Gastrocnemius medialis (tissue), 4 donors: ENCODE results near the gene KLF17. TPM values are rescaled to one million over a fixed set of nuclear protein-coding genes. Genes with fewer than 3 reads are reported as not detected.

ENCODE experiments used
- ATAC-seq, 2 donors: fragments of 150-250 bp; one replicate each; pipeline ENCODE4 v1.9.1; 2016
- DNase-seq, 2 donors: peaks; one replicate each; pipeline ENCODE4 v3.0.0-alpha.2; 2019
- H3K27ac ChIP-seq, 4 donors: fragments of 200-600 bp; sonication (generic); 1 replicate in 1 of 4; 2 replicates in 3 of 4; pipeline ENCODE4 v1.5.1; 2016 to 2018; ENCODE audit warnings: mild to moderate bottlenecking in 2 of 4, moderate library complexity in 1 of 4
- H3K27me3 ChIP-seq, 3 donors: fragments of 200-600 bp; sonication (generic) in 2 of 3; 1 replicate in 1 of 3; 2 replicates in 2 of 3; pipeline versions ENCODE4 v1.5.1 to v1.6.0; 2016 to 2019; ENCODE audit warnings: mild to moderate bottlenecking in 1 of 3, moderate library complexity in 1 of 3
- H3K36me3 ChIP-seq, 2 donors: fragments of 200-600 bp; sonication (generic) in 1 of 2; one replicate each; pipeline ENCODE4 v1.5.1; 2017 to 2018
- H3K4me1 ChIP-seq, 2 donors: fragments of 200-600 bp; sonication (generic) in 1 of 2; one replicate each; pipeline ENCODE4 v1.5.1; 2016 to 2017; ENCODE audit warnings: mild to moderate bottlenecking in 2 of 2
- H3K4me3 ChIP-seq, 4 donors: fragments of 200-600 bp; sonication (generic) in 3 of 4; 1 replicate in 1 of 4; 2 replicates in 3 of 4; pipeline ENCODE4 v1.5.1; 2016 to 2019; ENCODE audit warnings: mild to moderate bottlenecking in 2 of 4
- H3K9me3 ChIP-seq, 3 donors: fragments of 200-600 bp; sonication (generic) in 2 of 3; 1 replicate in 1 of 3; 2 replicates in 2 of 3; pipeline ENCODE4 v1.5.1; 2016 to 2019
- POLR2A ChIP-seq, 2 donors: fragments of 450-650 bp; IDR thresholded peaks; one replicate each; pipeline ENCODE4 v1.6.1; 2017; ENCODE audit warnings: antibody characterized with exemption in 2 of 2, mild to moderate bottlenecking in 2 of 2, moderate library complexity in 2 of 2
- in situ Hi-C, 4 donors: fragments of 200-750 bp; cut with MboI; loops; one replicate each; pipeline versions ENCODE4 v1.15.0 to v1.8.0; 2017; ENCODE audit warnings: low sequenced_read_pairs in 4 of 4
- intact Hi-C: fragments of 100-400 bp; cut with DNase I; formaldehyde crosslinking; loops from one replicate; pipeline ENCODE4 v1.15.1; 2023; ENCODE audit warnings: low total_unique reads
- total RNA-seq, 4 donors: library from RNA; depleted of rRNA; stranded (reverse); fragments of >200 nt; gene quantifications; one replicate each; pipeline versions ENCODE4 v1.1.0 to v1.2.3, GENCODE V29; 2016
- TF ChIP-seq, protein P1 (sequence below), 5 experiments: fragments of 450-650 bp in 3 of 5; fragments of 200-600 bp in 2 of 5; sonication (generic) in 2 of 5; IDR thresholded peaks in 4 of 5; conservative IDR thresholded peaks in 1 of 5; 1 replicate in 4 of 5; 2 replicates in 1 of 5; pipeline ENCODE4 v1.5.1; 2016 to 2019; ENCODE audit warnings: antibody characterized with exemption in 5 of 5, mild to moderate bottlenecking in 3 of 5, moderate library complexity in 3 of 5

Gene KLF17
- total RNA-seq, 4 donors from 2014 or later, result not detected

DNA sequence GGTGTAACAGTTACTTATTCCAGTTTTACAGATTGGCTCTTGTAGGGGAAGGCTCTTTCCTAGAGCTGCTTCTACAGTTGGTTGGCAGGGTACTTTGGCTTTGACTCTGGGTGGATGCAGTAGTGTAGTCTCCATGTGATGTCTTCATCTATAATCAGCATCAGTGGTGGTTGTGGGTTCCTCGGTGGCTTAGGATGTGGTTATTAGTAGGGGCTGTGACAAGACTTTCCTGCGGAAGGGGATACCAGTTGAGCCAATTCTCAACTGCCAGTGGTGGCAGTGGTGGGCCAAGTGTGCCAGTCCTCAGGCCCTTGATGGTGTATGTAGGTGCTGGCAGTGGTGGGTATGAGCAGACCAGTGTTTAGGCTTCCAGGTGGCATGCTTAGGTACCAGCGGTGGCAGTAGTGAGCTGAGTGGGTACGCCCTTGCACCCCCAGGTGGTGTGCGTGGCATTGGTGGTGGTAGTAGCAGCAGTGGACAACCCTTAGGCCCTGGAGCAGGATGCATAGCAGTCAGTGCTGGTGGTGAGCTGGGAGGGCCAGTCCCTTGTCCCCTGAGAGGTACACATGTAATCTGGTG lies 50.0 kb downstream of the KLF17 start:
- no peak overlapping the region for H3K27ac ChIP-seq
- no peaks in the 10 kb centered on the region for H3K36me3 ChIP-seq
- DNase-seq (no peak), ATAC-seq (no peak)
- peaks cover 0 to 2% (median 0%) of the 10 kb centered on the region in 3 donors for H3K27me3 ChIP-seq
- in situ Hi-C loops (no loop called here), intact Hi-C loops (no loop called here)
- no peak overlapping the region for H3K4me3 ChIP-seq
- no peaks in the 10 kb centered on the region for H3K4me1 ChIP-seq
- TF ChIP-seq, protein P1, sequence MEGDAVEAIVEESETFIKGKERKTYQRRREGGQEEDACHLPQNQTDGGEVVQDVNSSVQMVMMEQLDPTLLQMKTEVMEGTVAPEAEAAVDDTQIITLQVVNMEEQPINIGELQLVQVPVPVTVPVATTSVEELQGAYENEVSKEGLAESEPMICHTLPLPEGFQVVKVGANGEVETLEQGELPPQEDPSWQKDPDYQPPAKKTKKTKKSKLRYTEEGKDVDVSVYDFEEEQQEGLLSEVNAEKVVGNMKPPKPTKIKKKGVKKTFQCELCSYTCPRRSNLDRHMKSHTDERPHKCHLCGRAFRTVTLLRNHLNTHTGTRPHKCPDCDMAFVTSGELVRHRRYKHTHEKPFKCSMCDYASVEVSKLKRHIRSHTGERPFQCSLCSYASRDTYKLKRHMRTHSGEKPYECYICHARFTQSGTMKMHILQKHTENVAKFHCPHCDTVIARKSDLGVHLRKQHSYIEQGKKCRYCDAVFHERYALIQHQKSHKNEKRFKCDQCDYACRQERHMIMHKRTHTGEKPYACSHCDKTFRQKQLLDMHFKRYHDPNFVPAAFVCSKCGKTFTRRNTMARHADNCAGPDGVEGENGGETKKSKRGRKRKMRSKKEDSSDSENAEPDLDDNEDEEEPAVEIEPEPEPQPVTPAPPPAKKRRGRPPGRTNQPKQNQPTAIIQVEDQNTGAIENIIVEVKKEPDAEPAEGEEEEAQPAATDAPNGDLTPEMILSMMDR (IDR thresholded peaks at IDR 0.05 in 4 of 5, conservative IDR thresholded peaks at IDR 0.05 in 1 of 5), result no peak
- TF ChIP-seq POLR2A (IDR thresholded peaks at IDR 0.05), result no peak
- H3K9me3 ChIP-seq, result no peaks in the 10 kb centered on the region

GRCh38 chr1:44170281-44170823 lies 51.7 kb downstream of the KLF17 start:
- Histone ChIP-seq H3K27ac (no peak overlapping the region), H3K9me3 (no peaks in the 10 kb centered on the region), H3K4me3 (no peak overlapping the region), H3K27me3 (peaks cover 0 to 2% (median 0%) of the 10 kb centered on the region in 3 donors), H3K36me3 (no peaks in the 10 kb centered on the region), H3K4me1 (no peaks in the 10 kb centered on the region)
- TF ChIP-seq, protein P1 (IDR thresholded peaks at IDR 0.05 in 4 of 5, conservative IDR thresholded peaks at IDR 0.05 in 1 of 5), result no peak
- no peak for TF ChIP-seq POLR2A (IDR thresholded peaks at IDR 0.05)
- DNase-seq (no peak), ATAC-seq (no peak)
- in situ Hi-C loops (no loop called here), intact Hi-C loops (no loop called here)

- no peaks in the 10 kb centered on the region for H3K9me3 ChIP-seq
- intact Hi-C loops, result no loop called here
- no peak for ATAC-seq
- TF ChIP-seq, protein P1 (IDR thresholded peaks at IDR 0.05 in 4 of 5, conservative IDR thresholded peaks at IDR 0.05 in 1 of 5), result no peak
- no peak for TF ChIP-seq POLR2A (IDR thresholded peaks at IDR 0.05)
- in situ Hi-C loops, result no loop called here
- H3K27me3 ChIP-seq, result peaks cover 0 to 2% (median 0%) of the 10 kb centered on the region in 3 donors
- DNase-seq, result no peak
- no peak overlapping the region for H3K4me3 ChIP-seq
- H3K27ac ChIP-seq, result no peak overlapping the region
- H3K36me3 ChIP-seq, result no peaks in the 10 kb centered on the region
- no peaks in the 10 kb centered on the region for H3K4me1 ChIP-seq
These were observed 56.0 kb downstream of the KLF17 start for GRCh38 chr1:44174630-44175029.

Other genes with a start within 250 kb of the KLF17 start
- 1 to 10 TPM in 1 of 4 donors, under 1 TPM in 1, not detected in 2; 0.25 to 1.8 TPM for gene ARTN, start 185.0 kb upstream of the KLF17 start, total RNA-seq
- gene IPO13, start 171.9 kb upstream of the KLF17 start, total RNA-seq, result 100 to 1,000 TPM in 3 of 4 donors, 10 to 100 TPM in 1; 81.9 to 171 (median 105) TPM
- gene DPH2, start 148.8 kb upstream of the KLF17 start, total RNA-seq, result 10 to 100 TPM; 53.1 to 68.3 (median 55.3) TPM
- gene ATP6V0B, start 143.9 kb upstream of the KLF17 start, total RNA-seq, result 100 to 1,000 TPM; 156 to 242 (median 195) TPM
- gene B4GALT2, start 139.6 kb upstream of the KLF17 start, total RNA-seq, result 10 to 100 TPM; 63.5 to 97.8 (median 72.1) TPM
- 1 to 10 TPM in 2 of 4 donors, under 1 TPM in 2; 0.73 to 2.9 (median 1.2) TPM for gene CCDC24, start 127.2 kb upstream of the KLF17 start, total RNA-seq
- gene SLC6A9, start 87.4 kb upstream of the KLF17 start, total RNA-seq, result under 1 TPM in 3 of 4 donors, not detected in 1; 0.16 to 0.63 (median 0.29) TPM
- gene KLF18, start 22.8 kb downstream of the KLF17 start, total RNA-seq, result not detected
- 10 to 100 TPM; 24.9 to 42.2 (median 34.9) TPM for gene DMAP1, start 94.7 kb downstream of the KLF17 start, total RNA-seq
- 100 to 1,000 TPM in 1 of 4 donors, 10 to 100 TPM in 3; 53.8 to 101 (median 79.8) TPM for gene ERI3, start 236.4 kb downstream of the KLF17 start, total RNA-seq